HG03135 (cell line): ENCODE measurements around the gene CARD14.
"Not testable (repeated sequence)": the region's sequence is repeated elsewhere in the genome, so short reads cannot be mapped to it uniquely, and the experiment has no call there.

Experiments used
- ATAC-seq: cut with Tn5 transposase; IDR thresholded peaks from one replicate; pipeline ENCODE4 v1.9.1; 2021; ENCODE audit warnings: mild to moderate bottlenecking, moderate library complexity; ENCODE audit not compliant: unreplicated experiment

The CARD14 gene

DNA sequence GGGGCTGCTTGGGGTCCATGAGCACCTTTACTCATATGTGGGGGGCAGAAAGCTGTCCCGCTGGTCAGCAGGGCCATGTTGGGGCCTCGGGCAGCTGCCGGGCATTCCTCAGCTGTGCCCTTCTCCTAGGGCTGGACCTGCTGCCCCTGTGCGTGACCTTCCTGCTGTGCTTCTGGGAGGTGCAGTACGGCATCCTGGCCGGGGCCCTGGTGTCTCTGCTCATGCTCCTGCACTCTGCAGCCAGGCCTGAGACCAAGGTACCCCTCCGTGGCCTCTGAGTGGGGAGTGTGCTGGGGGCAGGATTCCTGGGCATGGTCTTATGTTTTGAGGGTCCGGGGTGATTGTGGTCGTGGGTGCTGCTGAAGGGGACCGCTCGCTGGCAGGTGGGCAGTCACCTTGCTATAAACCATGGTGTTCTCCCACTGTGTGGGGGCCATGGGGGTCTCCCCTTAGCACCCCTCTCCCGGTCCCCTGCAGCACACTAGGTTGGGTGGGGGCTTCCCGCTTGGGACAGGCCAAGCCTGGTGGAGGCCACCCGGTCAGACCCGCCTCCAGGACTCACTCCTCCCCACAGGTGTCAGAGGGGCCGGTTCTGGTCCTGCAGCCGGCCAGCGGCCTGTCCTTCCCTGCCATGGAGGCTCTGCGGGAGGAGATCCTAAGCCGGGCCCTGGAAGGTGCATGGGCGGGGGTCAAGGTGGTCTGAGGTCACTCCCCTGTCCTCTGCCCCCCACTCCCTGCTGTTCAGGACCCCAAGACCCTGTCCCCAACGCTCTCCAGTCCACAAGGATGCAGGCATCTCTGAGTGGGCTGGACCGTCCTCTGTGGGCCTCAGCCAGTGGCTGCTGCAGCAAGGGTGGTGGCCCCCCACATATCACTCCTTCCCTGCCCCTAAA is 78.4 kb downstream of the CARD14 start:
- no peak for ATAC-seq

DNA sequence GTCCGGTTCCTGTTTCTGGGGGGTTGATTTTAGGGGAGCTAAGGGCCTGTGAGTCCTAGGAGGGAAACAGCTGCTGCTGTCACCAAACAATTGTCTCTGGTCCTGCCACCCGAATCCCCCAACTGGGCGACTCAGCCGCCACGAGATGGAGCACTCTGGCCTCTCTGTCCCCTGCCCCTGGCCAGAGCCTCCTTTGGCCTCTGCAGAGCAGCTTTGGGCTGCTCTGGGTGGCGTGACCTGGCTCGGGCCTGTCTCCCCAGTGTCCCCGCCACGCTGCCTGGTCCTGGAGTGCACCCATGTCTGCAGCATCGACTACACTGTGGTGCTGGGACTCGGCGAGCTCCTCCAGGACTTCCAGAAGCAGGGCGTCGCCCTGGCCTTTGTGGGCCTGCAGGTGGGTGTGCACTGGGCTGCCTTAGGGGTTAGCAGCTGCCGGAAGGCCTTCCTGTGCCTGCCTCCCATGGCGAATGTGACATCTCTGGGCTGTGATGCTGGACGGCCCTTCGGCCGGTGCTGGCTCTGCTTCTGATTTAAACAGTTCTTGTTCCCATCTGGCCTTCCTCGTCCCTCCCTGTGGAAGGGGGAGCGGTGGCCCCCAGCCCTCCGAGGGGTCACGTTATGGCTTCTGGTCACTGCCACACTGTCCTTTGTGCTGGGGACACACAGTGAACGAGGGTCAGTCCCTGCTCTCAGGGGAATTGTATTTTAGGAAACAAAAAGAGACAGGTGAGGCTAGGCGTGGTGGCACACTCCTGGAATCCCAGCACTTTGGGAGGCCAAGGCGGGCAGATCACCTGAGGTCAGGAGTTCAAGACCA is 79.3 kb downstream of the CARD14 start:
- no peak for ATAC-seq

DNA sequence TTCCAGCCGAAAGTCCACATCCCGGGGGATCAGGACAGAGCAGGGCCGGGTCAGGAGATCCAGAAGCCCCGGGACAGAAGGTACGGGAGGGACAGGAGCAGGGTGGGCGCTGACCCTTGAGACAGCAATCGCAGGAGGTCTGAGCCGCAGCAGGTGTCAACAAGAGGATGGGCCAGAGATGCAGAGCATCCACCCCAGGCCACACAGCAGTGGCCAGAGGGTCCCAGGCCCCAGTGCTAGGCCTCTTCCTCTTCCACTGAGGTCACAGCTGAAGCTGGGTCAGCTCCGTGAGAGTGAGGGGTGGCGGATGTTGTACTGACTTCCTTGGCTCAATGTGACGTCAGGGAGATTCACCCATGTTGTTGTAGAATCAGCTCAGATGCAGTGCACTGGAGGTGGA is 82.1 kb downstream of the CARD14 start:
- no peak for ATAC-seq

DNA sequence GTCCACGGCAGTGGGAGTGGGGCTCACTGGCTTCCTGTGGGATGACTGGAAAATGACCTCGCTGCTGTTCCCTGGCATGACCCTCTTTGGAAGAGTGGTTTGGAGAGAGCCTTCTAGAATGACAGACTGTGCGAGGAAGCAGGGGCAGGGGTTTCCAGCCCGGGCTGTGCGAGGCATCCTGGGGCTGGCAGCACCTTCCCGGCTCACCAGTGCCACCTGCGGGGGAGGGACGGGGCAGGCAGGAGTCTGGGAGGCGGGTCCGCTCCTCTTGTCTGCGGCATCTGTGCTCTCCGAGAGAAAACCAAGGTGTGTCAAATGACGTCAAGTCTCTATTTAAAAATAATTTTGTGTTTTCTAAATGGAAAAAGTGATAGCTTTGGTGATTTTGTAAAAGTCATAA is 83.0 kb downstream of the CARD14 start:
- ATAC-seq: no peak

DNA sequence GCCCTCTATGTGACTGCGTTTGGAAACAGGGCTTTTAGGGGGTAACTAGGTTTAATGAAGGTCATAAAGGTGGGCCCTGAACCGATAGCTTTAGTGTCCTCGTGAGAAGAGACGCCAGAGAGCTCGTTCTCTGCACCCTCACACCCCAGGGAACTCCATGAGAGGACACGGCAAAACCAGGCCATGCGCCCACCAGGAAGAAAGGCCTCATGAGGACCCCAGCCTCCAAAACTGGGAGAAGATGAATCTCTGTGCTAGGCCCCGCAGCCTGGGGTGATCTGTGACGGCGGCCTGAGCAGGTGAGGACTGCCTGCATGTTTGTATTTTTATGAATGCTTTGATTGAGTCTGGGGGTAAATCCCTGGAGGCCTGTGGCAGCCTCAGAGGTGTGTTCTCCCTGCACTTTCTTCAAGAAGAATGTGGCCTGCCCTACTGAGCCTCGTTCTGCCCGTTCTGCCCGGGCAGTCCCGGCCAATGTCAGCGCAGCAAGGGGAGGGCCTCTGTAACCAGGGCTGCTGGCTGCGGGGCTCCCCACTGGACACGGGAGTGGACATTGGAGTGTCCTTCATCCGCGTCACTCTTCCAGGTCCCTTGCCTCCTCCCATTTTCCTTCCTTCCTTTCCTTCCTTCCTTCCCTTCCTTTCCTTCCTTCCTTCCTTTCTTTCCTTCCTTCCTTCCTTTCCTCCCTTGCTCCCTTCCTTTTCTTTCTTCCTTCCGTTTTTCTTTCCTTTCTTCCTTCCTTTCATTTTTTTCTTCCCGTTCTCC is 84.0 kb downstream of the CARD14 start:
- no peak for ATAC-seq

DNA sequence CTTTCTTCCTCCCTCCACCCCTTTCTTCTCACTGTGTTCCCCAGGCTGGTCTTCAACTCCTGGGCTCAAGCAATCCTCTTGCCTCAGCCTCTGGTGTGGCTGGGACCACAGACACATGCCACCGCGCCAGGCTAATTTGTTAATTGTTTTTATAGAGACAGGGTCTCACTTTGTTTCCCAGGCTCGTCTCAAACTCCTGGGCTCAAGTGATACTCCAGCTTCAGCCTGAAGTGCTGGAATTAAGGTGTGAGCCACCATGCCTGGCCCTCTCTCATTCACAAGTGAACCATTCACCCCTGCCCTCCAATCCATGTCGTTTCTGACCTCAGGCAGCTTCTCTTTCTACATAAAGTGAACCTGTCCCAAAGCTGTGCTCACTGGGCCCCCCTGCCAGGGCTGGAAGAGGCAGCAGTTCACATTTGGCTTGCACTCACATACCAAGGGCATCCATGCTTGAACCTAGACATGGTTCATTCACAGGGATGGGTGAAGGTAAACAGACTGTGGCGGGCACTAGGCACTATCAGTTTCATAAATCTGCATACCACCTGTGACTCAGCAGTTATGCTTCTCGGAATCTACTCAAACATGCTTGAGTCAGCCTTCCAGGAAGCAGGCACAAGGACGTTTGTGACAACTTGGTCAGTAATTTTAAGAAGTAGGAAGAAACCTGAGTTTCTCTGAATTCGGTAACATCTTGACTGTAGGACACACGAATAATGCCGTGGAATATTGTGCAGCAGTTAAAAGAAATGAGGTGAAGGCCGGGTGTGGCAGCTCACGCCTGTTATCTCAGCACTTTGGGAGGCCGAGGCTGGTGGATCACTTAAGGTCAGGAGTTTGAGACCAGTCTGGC is 84.8 kb downstream of the CARD14 start:
- ATAC-seq: peak; percentile 46

DNA sequence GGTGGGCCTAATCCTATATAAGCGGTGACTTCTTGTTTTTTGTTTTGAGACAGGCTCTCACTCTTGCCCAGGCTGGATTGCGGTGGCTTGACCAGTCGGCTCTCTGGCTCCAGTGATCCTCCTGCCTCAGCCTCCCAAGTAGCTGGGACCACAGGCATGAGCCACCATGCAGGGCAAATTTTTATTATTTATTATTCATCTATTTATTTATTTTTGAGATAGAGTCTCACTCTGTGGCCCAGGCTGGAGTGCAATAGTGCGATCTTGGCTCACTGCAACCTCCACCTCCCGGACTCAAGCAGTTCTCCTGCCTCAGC is 86.2 kb downstream of the CARD14 start:
- ATAC-seq: no peak

DNA sequence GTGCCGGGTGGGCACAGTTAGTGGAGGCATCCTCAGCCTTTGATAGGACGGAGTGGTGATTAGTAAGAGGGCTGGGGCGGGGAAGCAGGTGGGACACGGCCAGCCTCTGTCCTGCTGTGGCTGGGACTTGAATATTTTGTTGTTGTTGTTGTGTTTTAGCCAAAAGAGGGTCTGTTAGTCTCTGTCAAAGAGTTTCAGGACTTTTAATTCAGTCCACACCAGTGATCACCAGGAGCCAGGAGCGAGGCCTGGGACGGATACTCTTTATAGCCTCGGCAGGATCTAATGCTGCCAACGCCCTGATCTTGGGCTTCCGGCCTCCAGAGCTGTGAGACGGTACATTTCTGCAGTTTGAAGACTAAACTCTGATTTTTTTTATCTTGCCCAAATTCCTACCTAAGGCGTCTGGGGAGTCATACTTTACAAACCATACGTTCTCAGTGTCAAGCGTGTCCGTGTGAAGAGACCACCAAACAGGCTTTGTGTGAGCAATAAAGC is 87.9 kb downstream of the CARD14 start:
- ATAC-seq: no peak

DNA sequence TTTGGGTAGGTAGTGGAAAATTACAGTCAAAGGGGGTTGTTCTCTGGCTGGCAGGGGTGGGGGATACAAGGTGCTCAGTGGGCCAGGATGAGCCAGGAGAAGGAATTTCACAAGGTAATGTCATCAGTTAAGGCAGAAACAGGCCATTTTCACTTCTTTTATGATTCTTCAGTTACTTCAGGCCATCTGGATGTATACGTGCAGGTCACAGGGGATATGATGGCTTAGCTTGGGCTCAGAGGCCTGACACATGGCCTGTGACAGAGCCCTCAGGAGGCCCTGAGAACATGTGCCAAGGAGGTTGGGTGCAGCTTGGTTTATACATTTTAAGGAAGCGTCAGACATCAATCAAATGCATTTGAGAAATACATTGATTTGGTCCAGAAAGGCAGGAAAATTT is 88.5 kb downstream of the CARD14 start:
- not testable (repeated sequence) for ATAC-seq
